Measurements from ENCODE around the gene EGFL6. TPM values are rescaled to one million over a fixed set of nuclear protein-coding genes. Genes with fewer than 3 reads are reported as not detected.

The EGFL6 gene
- total and polyA plus RNA-seq, 10 of the 15 experiments (the other 5 are each of a cell fraction or from before 2014, with no cell fraction given) = 0.03 TPM; not detected in 9

GRCh38 chrX:13649838-13650237 is 80.4 kb downstream of the EGFL6 start:
- no TSS peak for BruUV-seq (replicated peaks)
- Histone ChIP-seq H3K4me1 (ENCODE audit: control insufficient read depth, insufficient read depth, low read length) (peaks cover 7% of the 10 kb centered on the region), H3K4me3 (no peak overlapping the region), H2AFZ (ENCODE audit: control insufficient read depth, low read depth, low read length) (no peak overlapping the region), H3K9ac (ENCODE audit: control insufficient read depth, insufficient read depth, low read length) (no peak overlapping the region), H3K27ac (ENCODE audit: control insufficient read depth, insufficient read depth) (no peak overlapping the region), H3K36me3 (ENCODE audit: control insufficient read depth in 2 of 2, insufficient read depth in 2 of 2, low read length in 1 of 2) (no peaks in the 10 kb centered on the region), H3K79me2 (ENCODE audit: control insufficient read depth, insufficient read depth, low read length) (peaks cover 8% of the 10 kb centered on the region), H3K9me3 (replicated peaks; ENCODE audit: control insufficient read depth, insufficient read depth, low read length) (no peaks in the 10 kb centered on the region), H3K4me2 (ENCODE audit: control insufficient read depth, insufficient read depth) (no peak overlapping the region), H4K20me1 (ENCODE audit: control insufficient read depth, insufficient read depth) (no peaks in the 10 kb centered on the region), H3K27me3 (replicated peaks in 1 of 2; ENCODE audit: control insufficient read depth in 2 of 2, insufficient read depth in 2 of 2, low read length in 1 of 2) (no peaks in the 10 kb centered on the region; a peak in 1 of 4 replicates)
- RAD21 ChIA-PET (ENCODE audit: unreplicated experiment) = interaction anchor here (2.5 kb wide), 1 partner anchor 143 kb away, joined by 10 read pairs; no protein-coding TSS in a partner anchor
- 26% methylated on average over 5 of the region's 5 CpGs for WGBS (ENCODE audit: insufficient coverage, insufficient replicate concordance, low lambda C conversion rate, missing lambda C conversion rate)
- SMC1A ChIA-PET (ENCODE audit: uncharacterized antibody, unreplicated experiment) = interaction anchor here (1.0 to 1.2 kb wide), 3 partner anchors 140 to 145 kb away, joined by 3 read pairs; no protein-coding TSS in a partner anchor
- TF ChIP-seq MTA2 (IDR thresholded peaks at IDR 0.05; ENCODE audit: low read depth) = no peak
- TF ChIP-seq NRF1 (conservative IDR thresholded peaks at IDR 0.05; ENCODE audit: low read depth, low read length) = no peak
- no peak for TF ChIP-seq REST (IDR thresholded peaks at IDR 0.05; ENCODE audit: low read depth, low read length)
- no peak for TF ChIP-seq IRF4 (IDR thresholded peaks at IDR 0.05; ENCODE audit: low read depth, low read length)
- no peak for TF ChIP-seq TARDBP (IDR thresholded peaks at IDR 0.05; ENCODE audit: borderline replicate concordance)
- no peak for TF ChIP-seq NFYA (IDR thresholded peaks at IDR 0.05; ENCODE audit: borderline replicate concordance, low read depth, low read length)
- TF ChIP-seq JUND (IDR thresholded peaks at IDR 0.05; ENCODE audit: low read depth, low read length) = no peak
- TF ChIP-seq, protein P1, sequence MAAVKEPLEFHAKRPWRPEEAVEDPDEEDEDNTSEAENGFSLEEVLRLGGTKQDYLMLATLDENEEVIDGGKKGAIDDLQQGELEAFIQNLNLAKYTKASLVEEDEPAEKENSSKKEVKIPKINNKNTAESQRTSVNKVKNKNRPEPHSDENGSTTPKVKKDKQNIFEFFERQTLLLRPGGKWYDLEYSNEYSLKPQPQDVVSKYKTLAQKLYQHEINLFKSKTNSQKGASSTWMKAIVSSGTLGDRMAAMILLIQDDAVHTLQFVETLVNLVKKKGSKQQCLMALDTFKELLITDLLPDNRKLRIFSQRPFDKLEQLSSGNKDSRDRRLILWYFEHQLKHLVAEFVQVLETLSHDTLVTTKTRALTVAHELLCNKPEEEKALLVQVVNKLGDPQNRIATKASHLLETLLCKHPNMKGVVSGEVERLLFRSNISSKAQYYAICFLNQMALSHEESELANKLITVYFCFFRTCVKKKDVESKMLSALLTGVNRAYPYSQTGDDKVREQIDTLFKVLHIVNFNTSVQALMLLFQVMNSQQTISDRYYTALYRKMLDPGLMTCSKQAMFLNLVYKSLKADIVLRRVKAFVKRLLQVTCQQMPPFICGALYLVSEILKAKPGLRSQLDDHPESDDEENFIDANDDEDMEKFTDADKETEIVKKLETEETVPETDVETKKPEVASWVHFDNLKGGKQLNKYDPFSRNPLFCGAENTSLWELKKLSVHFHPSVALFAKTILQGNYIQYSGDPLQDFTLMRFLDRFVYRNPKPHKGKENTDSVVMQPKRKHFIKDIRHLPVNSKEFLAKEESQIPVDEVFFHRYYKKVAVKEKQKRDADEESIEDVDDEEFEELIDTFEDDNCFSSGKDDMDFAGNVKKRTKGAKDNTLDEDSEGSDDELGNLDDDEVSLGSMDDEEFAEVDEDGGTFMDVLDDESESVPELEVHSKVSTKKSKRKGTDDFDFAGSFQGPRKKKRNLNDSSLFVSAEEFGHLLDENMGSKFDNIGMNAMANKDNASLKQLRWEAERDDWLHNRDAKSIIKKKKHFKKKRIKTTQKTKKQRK (IDR thresholded peaks at IDR 0.05; ENCODE audit: low read depth, low read length) = no peak
- TF ChIP-seq, protein P2, sequence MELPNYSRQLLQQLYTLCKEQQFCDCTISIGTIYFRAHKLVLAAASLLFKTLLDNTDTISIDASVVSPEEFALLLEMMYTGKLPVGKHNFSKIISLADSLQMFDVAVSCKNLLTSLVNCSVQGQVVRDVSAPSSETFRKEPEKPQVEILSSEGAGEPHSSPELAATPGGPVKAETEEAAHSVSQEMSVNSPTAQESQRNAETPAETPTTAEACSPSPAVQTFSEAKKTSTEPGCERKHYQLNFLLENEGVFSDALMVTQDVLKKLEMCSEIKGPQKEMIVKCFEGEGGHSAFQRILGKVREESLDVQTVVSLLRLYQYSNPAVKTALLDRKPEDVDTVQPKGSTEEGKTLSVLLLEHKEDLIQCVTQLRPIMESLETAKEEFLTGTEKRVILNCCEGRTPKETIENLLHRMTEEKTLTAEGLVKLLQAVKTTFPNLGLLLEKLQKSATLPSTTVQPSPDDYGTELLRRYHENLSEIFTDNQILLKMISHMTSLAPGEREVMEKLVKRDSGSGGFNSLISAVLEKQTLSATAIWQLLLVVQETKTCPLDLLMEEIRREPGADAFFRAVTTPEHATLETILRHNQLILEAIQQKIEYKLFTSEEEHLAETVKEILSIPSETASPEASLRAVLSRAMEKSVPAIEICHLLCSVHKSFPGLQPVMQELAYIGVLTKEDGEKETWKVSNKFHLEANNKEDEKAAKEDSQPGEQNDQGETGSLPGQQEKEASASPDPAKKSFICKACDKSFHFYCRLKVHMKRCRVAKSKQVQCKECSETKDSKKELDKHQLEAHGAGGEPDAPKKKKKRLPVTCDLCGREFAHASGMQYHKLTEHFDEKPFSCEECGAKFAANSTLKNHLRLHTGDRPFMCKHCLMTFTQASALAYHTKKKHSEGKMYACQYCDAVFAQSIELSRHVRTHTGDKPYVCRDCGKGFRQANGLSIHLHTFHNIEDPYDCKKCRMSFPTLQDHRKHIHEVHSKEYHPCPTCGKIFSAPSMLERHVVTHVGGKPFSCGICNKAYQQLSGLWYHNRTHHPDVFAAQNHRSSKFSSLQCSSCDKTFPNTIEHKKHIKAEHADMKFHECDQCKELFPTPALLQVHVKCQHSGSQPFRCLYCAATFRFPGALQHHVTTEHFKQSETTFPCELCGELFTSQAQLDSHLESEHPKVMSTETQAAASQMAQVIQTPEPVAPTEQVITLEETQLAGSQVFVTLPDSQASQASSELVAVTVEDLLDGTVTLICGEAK (IDR thresholded peaks at IDR 0.05; ENCODE audit: borderline replicate concordance) = no peak
- TF ChIP-seq BACH1 (IDR thresholded peaks at IDR 0.05; ENCODE audit: borderline replicate concordance) = no peak
- intact Hi-C loops (cut with micrococcal nuclease; ENCODE audit: unreplicated experiment) = loop anchor here (5.0 to 10.0 kb wide), 4 partner anchors 128 to 838 kb away; no protein-coding TSS in a partner anchor
- in situ Hi-C loops (cut with MboI) = loop anchor here (5.0 to 25.0 kb wide), 4 partner anchors 145 to 688 kb away; no protein-coding TSS in a partner anchor
- CTCF ChIA-PET = interaction anchor here (1.7 to 3.8 kb wide), 3 partner anchors 142 to 382 kb away, joined by 3 to 26 read pairs (median 5); no protein-coding TSS in a partner anchor
- no peak for ATAC-seq
- no peak for FAIRE-seq
- POLR2A ChIA-PET = interaction anchor here (0.6 kb wide), 1 partner anchor 137 kb away, joined by 6 read pairs; no protein-coding TSS in a partner anchor
- no peak for DNase-seq (ENCODE audit: low read depth, low spot score)
